GM19035 (cell line): ENCODE results near the gene SLC4A3.
"Not testable (repeated sequence)": the region's sequence is repeated elsewhere in the genome, so short reads cannot be mapped to it uniquely, and the experiment has no call there.

ENCODE experiments used
- ATAC-seq: cut with Tn5 transposase; IDR thresholded peaks from one replicate; pipeline ENCODE4 v1.9.1; 2021; ENCODE audit not compliant: unreplicated experiment

SLC4A3 gene

DNA sequence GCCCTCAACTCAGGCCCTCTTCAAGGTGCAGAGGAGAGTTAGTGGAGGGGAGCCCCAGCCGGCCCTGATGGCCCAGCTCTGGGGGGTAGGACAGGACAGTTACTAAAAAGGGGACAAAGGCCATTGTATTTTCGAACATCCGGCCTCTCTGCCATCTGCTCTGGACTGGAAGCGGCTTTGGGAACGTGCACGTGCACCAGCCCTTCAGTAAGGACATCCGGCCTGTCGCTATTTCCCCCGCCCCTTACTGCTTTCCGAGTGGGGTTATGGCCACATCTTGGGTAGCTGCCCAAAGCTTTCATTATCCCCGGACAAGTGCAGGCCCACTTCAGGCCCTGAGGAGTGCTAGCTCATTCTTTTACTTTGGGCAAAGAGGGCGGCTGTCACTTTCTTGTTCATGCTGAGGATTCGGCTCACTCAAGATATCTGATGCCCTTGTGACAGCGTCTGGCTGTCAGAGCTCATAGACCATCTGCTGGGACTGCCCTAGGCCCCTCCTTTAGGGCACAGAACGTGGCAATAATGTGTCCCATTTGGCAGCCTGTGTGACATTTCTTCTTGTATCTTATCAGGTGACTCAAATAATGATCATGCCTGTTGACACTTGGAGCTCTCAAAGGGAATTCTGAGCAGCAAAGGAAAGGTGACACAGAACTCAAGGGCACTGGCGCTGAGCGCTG, 17.5 kb downstream of the SLC4A3 start:
- ATAC-seq: no peak

DNA sequence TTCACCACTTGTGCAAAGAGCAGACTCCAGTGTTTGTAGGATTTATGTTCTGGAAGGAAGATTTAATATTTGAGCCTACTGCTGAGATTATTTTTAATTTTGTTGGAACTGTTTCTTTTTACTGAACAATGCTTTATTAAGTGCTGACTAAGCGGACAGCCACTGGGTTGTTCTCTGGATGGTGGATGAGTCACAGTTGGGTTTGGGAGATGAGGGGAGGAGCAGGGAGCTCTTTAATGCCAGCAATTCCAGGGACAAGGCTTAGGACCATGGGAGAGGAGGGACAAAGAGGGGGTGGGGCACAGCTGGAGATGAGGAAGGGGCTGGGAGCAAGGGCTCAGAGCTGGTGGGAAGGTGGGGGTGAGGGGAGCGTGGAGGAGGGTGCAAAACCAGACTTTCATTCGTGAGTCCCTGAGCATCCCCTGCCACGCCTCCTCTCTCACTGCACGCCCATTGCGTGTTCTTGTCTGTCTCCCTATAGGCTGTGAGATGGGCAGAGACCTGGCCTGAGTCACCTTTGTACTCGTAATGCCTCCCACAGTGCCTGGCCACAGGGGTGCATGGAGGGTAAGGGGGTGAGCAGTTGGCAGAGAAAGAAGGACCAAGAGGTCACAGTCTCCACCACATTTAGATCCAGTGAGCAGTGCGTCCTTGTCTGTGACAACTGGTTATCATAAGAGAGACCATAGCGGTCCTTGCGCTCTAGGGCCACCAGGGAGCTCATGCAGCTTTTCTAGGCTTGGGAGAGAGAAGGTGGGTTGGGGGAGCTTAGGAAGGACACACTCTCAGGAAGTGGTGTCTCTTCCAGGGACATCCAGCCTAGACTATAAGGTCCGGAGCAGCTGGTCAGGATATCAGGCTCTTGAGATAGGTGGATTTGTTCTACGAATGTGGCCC, 18.4 kb downstream of the SLC4A3 start:
- no peak for ATAC-seq

DNA sequence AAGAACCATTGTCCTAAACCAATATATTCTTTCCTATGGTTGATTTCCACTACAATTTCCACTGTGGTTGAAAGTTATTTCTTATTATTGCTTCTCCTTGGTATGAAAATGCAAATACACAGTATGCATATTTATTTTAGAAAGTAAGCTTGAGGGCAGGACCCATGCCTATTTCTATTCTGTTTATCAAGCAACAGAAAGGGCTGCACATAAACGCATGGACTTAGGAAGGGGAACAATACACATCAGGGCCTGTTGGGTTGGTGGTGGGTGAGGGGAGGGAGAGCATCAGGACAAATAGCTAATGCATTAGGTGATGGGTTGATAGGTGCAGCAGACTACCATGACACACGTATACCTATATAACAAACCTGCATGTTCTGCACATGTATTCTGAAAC, 20.7 kb downstream of the SLC4A3 start:
- no peak for ATAC-seq

DNA sequence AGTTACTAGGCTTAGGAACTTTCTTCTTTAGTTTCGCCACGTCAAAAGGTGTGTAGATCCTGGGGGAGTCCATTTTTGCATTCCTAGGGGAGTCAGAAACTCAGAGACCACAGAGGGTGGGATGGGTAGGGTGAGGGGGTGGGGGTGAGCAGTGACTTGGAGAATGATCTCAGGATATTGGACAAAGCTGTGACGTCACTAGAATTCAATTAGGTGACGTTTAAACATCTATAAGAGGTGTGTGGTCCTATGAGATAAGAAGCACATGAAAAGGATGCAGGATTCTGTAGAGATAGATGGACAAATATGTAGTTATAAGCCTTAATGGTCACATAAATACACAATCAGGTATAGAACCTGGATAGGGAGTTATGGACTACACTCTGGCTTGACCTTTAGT, 21.5 kb downstream of the SLC4A3 start:
- no peak for ATAC-seq

DNA sequence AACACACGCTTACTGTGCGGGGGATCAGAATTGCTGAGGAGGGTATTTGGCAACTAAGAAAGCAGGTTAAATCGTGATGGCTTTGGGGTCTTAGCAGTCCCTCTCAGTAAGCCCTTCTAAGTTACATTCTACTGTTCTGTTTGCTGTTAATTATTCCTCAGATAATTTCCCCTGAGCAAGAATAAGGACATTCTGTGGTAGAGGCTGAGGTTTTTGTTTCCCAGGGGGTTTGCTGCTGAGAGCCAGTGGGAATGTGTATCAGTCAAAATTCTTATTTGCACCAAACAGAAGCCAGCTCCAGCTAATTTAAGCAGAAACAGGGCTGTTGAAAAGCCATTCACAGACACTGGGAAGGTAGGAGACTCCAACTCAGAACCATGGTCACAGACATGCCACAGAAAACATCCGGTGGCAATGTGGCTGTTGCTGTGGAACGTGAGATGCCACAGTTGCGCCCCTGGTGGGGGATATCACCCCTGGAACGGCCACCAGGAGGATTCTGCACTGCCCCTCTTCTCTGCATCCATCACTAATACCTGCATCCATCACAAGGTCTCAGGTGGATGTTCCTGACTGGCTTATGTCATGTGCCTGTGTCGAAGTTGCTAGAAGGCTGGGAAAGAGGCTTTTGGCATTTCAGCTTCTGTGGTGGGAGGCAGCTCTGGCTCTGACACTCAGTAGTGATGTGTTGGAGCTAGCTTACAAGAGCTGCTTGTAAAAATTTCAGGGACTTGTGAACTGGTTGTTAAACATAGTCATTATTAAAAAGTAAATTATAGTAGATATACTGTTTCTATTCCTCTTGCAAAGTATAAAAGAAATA, 23.2 kb downstream of the SLC4A3 start:
- ATAC-seq: no peak

DNA sequence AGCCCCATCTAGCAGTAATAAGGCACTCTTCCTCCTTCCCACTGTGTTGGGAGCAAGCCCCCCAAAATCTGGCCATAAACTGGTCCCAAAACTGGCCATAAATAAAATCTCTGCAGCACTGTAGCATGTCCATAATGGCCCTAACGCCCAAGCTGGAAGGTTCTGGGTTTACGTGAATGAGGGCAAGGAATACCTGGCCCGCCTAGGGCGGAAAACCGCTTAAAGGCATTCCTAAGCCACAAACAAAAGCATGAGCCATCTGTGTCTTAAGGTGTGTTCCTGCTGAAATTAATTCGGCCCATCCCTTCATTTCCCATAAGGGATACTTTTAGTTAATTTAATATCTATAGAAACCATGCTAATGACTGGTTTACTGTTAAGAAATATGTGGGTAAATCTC, 24.2 kb downstream of the SLC4A3 start:
- not testable (repeated sequence) for ATAC-seq

DNA sequence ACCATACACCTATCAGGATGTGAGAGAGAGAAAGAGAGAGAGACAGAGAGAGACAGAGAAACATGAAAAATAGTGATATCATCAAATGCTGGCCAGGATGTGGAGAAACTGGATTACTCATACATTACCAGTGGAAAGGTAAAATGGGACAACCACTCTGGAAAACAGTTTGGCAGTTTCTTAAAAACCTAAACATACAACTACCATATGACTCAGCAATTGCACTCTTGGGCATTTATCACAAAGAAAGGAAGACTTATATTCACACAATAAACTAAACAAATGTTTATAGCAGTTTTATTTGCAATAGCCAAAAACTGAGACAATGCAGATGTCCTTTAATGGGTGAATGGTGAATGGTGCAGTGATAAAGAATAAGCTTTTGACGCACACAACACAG, 29.1 kb downstream of the SLC4A3 start:
- no peak for ATAC-seq

DNA sequence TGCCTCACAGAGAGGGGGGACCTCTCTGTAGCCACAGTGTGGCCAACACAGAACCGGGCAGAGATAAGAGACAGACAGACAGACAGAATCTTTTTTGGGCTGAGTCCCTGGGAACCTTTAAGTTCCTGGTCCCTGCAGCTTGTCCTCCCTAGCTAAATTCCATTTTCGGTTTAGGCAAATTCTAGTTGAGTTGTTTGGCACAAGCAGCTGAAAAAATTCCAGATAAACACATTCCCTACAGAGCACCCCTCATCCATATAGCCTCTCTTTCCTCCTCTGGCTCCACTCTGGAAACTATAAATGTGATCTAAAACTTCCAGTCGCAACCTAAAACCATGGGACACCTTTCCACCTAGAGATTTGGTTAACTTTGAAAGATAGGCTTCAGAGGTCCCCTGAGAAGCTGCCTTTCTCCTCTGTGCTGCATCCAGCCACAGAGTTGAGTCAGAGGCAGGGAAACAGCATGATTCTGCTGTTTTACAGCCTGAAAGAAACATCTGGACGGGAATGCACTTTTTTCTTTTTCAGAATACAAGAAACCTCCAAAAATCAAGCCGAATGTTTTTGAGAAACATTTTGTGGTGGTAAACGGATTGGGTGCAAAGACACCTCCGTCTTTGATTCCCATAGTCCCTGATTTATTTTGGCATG, 30.9 kb downstream of the SLC4A3 start:
- ATAC-seq: no peak

DNA sequence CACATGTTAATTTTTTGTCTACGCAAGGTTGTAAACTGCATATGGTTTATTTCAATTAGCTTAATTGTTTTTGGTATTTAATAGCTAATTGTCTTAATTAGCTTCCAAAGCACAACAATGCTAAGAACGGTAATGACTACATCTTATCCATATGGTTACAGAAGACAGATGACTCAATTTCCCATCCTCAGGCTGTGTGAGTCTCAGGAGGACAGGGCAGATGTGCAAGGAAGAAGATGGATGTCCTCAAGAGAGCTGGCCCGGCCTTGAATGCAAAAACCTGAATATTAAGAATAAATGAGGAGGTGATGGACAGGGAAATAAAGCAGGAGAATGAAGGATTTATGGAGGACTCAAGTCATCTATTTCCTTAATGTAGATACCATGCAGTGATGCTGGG, 31.4 kb downstream of the SLC4A3 start:
- no peak for ATAC-seq

DNA sequence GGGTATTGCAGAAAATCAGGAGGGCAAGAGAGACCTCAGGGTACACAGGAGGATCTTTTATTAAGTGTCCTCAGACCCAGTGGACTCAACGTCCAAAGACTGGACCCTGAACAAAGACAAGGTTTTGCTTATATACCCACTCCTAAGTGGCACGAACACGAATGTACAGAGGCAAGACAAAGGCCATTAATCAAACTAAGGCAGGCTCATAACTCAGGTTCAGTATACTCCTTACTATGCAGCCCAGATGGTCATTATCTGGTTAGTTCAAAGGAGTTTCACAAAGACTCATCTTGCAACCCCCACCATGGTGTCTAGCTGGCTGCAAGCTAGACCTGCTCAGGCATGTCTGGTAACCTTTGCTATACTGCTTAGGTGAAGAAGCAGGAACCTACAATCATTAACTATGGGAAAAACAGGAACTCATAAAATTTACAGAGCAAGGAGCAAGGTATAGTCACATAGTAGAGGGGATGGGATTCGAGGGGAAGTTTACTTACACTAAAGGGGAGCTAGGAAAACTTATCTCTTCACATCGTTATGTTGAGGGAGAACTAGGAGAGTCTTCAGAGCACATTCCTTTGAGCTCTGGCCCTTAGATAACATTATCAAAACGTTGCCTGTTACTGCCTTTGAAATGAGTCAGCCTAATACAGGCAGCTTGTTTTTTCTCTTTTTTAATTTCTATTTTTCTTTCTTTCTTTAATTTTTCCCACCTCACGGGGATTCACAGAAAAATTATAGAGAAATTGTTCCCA, 33.9 kb downstream of the SLC4A3 start:
- peak; percentile 90 for ATAC-seq

DNA sequence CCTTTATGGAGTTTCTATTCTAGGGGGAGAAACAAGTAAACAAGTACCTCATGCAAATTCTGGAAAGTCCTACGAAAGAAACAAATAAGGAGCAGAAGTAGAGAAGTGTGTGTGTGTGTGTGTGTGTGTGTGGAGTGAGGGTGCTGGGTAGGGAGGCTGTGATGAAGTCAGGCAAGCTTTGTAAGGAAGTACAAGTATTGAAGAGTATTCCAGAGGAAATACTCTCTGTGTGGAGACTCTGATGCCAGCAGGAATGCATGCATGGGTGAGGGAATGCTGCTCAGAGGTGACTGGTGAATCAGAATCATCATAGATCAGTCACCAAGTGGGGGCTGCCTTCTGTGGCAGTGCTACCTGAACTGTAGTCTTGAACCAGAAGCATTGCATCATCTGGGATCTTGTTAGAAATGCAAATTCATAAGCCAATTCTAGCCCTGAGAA, 34.5 kb downstream of the SLC4A3 start:
- peak; percentile 28 for ATAC-seq

DNA sequence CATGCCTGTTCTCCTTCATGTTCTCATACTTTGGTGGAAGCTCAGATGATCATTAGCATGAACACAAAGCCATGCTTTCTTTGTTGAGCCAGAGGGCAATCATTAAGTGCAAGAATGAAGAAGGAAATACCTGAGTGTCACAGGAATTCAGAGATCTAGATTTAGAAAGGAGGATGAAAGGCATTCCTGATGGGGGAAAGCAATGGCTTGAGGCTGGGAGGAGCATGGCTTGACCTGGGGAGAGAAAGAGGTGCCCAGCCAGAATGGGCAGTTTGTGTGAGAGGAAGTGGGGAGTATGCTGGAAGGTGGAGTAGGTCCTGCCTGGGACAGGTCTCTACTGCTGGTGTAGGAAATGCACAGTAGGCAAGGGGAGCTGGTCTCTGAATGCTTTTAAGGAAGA, 35.1 kb downstream of the SLC4A3 start:
- no peak for ATAC-seq

DNA sequence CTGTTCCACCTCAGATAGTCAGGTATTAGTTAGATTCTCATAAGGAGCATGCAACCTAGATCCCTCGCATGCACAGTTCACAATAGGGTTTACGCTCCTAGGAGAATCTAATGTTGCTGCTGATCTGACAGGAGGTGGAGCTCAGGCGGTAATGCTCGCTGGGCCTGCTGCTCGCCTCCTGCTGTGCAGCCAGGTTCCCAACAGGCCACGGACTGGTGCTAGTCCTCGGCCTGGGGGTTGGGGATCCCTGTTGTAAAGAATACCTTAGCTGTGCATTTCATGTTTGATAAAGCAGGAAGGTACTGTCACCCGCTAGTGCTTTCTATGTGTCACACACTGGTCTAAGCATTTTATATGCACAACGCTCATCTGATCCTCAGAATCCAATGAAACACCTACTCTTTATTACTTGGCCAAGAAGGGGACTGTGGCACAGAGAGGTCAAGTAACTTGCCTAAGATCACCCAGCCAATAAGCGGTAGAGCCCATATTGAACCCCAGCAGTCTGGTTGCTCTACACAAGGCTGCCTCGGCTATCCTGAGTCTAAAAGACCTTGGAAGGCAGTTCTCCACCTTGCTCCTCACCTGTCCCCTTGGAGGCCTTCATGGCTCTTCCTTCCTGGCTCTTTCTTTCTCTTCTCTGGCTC, 35.8 kb downstream of the SLC4A3 start:
- ATAC-seq: no peak

DNA sequence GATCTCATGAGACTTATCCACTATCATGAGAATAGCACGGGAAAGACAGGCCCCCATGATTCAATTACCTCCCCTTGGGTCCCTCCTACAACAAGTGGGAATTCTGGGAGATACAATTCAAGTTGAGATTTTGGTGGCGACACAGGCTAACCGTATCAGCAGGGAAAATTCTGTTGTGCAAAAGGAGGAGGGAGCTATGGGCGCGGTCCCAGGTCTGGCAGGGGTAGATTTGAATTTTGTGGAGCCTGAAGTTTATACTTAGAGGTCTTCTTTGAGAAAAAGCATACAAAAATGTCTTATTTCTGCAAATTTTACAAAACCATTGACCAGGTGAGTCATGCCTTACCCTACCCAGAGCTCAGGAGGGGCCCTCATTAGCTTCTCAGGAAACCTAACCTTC, 36.6 kb downstream of the SLC4A3 start:
- no peak for ATAC-seq

DNA sequence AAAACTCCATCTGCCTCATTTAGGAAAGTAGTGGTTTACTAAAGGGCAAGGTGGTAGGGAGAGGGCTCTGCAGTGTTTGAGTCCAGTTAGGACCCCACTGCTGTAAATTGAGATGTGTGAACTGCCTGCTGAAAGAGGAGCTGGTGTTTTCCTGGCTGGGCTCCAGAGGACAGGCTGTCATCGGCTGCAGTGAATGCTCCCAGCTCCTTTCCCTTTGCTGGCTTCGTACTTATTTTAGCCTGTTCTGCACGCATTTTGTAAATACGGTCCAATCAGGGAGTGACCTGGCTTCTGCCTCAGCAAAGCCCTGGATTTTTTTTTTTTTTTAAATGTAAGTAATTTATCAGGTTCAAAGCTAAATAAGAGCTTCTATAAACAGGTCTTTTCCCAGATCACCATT, 37.5 kb downstream of the SLC4A3 start:
- no peak for ATAC-seq

DNA sequence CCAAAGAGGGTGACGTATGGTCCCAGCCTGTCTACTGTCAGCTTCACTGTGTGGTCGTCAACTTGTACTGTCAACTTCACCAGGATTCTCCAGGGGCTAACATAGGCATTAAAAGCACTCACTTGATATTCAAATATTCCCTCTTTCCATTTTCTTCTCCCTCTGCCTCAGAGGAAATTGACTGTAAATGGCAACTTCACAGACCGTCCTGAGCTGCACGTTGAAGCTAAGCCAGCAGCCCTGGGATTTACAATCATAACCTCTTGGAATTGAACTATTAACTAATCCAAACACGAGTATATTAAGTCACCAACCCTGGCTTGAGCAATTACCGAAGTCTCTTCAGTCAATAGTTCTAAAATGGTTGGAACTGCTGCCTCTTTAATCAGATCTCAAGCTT, 38.5 kb downstream of the SLC4A3 start:
- no peak for ATAC-seq

DNA sequence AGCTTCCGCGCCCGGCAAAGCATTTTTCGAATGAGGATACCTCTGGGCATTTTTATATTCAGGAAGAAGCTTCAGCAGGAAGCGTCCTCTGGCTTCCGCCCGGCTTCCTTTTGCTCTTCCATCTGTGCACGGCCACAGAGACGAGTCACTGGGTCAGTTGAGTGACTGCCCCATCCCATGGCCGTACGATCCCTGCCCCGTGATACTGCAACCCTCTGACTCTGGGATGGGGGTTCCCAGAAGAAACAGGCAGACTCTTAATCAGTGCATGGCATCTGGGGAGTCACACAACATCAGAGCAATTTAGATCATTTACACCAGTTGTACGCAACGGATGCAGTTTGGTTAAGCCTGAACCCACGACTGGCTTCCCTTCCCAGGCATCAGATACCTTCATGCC, 40.9 kb downstream of the SLC4A3 start:
- no peak for ATAC-seq

DNA sequence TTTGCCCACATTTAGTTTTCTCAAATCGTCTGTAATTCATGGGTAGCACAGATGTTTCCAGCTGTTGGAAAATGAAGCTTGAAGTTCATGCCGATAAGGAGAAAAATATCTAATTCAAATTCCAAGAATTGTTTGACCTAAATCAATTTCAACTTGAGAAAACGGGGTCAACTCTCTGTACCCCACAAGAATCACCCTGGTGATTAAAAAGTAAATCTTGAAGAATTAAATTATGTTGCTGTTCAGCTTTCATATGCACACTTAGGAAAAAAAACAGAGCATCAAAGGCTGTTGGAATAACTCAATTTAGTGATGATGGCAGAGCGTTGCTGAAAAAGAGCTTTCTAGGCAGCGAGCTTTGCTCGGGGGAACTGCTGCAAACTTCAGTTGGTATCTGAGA, 43.0 kb downstream of the SLC4A3 start:
- ATAC-seq: no peak

DNA sequence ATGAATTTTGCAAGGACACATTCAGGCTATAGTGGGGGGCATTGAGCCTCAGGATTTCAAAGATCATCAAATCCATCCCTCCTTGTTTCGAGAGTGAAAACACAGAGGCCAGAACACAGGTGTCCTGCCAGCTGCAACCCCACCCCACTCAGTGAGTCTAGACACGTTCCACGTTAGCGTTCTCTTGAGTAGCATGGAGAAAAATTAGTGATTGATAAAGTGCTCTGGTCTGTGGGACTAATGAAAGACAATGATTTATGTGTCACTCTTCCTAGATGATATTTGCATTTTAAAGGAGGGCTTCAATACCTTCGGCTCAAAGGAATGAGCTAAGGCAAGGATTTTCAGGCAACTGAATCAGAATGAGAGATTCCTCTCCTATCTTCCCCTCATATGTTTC, 43.8 kb downstream of the SLC4A3 start:
- ATAC-seq: no peak

DNA sequence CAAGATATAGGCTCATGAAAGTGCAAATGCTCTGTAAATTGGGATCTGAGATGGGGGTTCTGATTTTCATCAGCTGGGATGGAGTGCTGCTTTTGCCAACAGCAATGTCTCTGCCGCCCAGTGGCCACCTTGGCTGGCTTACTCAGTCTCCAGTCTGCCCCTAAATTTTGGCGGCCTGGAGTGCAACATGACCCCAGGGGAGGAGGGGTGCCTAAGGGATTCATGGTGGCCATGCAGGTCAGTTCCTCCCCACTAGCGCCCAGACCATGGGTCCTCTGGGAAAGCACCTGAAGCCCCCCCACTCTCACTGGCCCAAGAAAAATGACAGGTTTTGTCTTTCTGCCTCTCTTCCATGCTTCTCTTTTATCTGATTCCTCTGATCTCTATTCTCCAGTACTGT, 45.0 kb downstream of the SLC4A3 start:
- no peak for ATAC-seq
